Fibroblast of lung (primary cell): Measurements from ENCODE around the gene ARGLU1.

ENCODE experiments used
- CTCF ChIP-seq, 2 donors: IDR thresholded peaks in 1 of 2; conservative IDR thresholded peaks in 1 of 2; 1 replicate in 1 of 2; 2 replicates in 1 of 2; pipeline ENCODE4 v1.5.1; 2011 to 2012; ENCODE audit warnings: low read length in 2 of 2, control low read depth in 1 of 2, inconsistent platforms in 1 of 2, low read depth in 1 of 2, mild to moderate bottlenecking in 1 of 2
- EZH2 ChIP-seq: IDR thresholded peaks from 2 replicates; pipeline ENCODE4 v1.5.1; 2012; ENCODE audit warnings: low read length, control low read depth, mild to moderate bottlenecking; ENCODE audit errors: missing control alignments

DNA sequence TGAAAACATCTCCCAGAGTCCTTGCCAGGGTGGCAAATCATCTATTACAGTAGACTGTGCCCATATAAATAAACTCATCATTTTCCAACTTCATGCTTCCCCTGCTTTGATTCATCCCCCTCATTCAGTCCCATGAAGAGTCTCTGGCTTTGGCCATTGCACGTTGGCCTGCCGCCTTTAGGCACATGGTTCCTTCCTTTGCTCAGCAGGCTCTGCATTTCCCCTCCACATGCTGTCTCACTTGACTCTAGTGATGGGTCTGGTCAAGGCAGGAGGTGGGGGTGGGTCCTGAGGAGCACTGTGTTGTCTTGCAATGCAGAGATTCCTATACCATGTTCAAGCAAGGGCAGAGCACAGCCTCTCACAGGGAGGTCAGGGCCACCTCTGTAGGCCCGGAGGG, 48.8 kb upstream of the ARGLU1 start:
- TF ChIP-seq CTCF (conservative IDR thresholded peaks at IDR 0.05 in 1 of 2, IDR thresholded peaks at IDR 0.05 in 1 of 2; ENCODE audit: low read depth in 1 of 2, low read length in 2 of 2) (no peak), EZH2 (no peak)
